ENCODE data around the gene RAB3GAP1. TPM values are rescaled to one million over a fixed set of nuclear protein-coding genes. Genes with fewer than 3 reads are reported as not detected.
"Not testable (repeated sequence)": the region's sequence is repeated elsewhere in the genome, so short reads cannot be mapped to it uniquely, and the experiment has no call there.

Gene RAB3GAP1
- total RNA-seq, 1 donor from 2014 or later: 50.1 TPM

GRCh38 chr2:135095591-135095990 is 43.5 kb downstream of the RAB3GAP1 start:
- intact Hi-C loops (cut with DNase I): no loop called here
- no peak for ATAC-seq

GRCh38 chr2:135096665-135097446 is 44.8 kb downstream of the RAB3GAP1 start:
- ATAC-seq (no peak), DNase-seq (ENCODE audit: missing footprints) (no peak)
- intact Hi-C loops (cut with DNase I): no loop called here

More at GRCh38 chr2:135095591-135095990, 43.5 kb downstream of the RAB3GAP1 start:
- DNase-seq (ENCODE audit: missing footprints): no peak

- DNase-seq (ENCODE audit: missing footprints) (no peak), ATAC-seq (no peak)
- intact Hi-C loops (cut with DNase I): no loop called here
Observed at GRCh38 chr2:135097532-135098231, 45.6 kb downstream of the RAB3GAP1 start.

- ATAC-seq (peak; percentile 26), DNase-seq (ENCODE audit: missing footprints) (no peak)
- intact Hi-C loops (cut with DNase I): no loop called here
Observed at GRCh38 chr2:135099802-135100483, 47.9 kb downstream of the RAB3GAP1 start.

- no peak for ATAC-seq
- DNase-seq (ENCODE audit: missing footprints): no peak
- intact Hi-C loops (cut with DNase I): no loop called here
Observed at GRCh38 chr2:135103843-135104242, 51.8 kb downstream of the RAB3GAP1 start.

GRCh38 chr2:135105513-135106316 is 53.6 kb downstream of the RAB3GAP1 start:
- ATAC-seq; intact Hi-C loops (cut with DNase I); DNase-seq (ENCODE audit: missing footprints): not testable (repeated sequence)

- ATAC-seq (no peak), DNase-seq (ENCODE audit: missing footprints) (no peak)
- intact Hi-C loops (cut with DNase I): no loop called here
Observed at GRCh38 chr2:135113322-135113721, 61.2 kb downstream of the RAB3GAP1 start.

GRCh38 chr2:135119582-135119981 is 67.5 kb downstream of the RAB3GAP1 start:
- intact Hi-C loops (cut with DNase I): no loop called here
- ATAC-seq: no peak
- DNase-seq (ENCODE audit: missing footprints): no peak

- DNase-seq (ENCODE audit: missing footprints): no peak
- intact Hi-C loops (cut with DNase I): no loop called here
- ATAC-seq: no peak
Observed at GRCh38 chr2:135121016-135121657, 69.0 kb downstream of the RAB3GAP1 start.

GRCh38 chr2:135121658-135122039 is 69.6 kb downstream of the RAB3GAP1 start:
- intact Hi-C loops (cut with DNase I); DNase-seq (ENCODE audit: missing footprints); ATAC-seq: not testable (repeated sequence)

GRCh38 chr2:135124924-135125886 is 73.1 kb downstream of the RAB3GAP1 start:
- intact Hi-C loops (cut with DNase I): no loop called here
- no peak for ATAC-seq
- no peak for DNase-seq (ENCODE audit: missing footprints)

- intact Hi-C loops (cut with DNase I): no loop called here
- DNase-seq (ENCODE audit: missing footprints) (no peak), ATAC-seq (no peak)
Observed at GRCh38 chr2:135125940-135126339, 73.8 kb downstream of the RAB3GAP1 start.

- intact Hi-C loops (cut with DNase I): no loop called here
- ATAC-seq (no peak), DNase-seq (ENCODE audit: missing footprints) (no peak)
Observed at GRCh38 chr2:135130751-135131150, 78.7 kb downstream of the RAB3GAP1 start.

GRCh38 chr2:135132314-135132713 is 80.2 kb downstream of the RAB3GAP1 start:
- DNase-seq (ENCODE audit: missing footprints): no peak
- no peak for ATAC-seq
- intact Hi-C loops (cut with DNase I): no loop called here

- DNase-seq (ENCODE audit: missing footprints): no peak
- intact Hi-C loops (cut with DNase I): no loop called here
- ATAC-seq: no peak
Observed at GRCh38 chr2:135140606-135141005, 88.5 kb downstream of the RAB3GAP1 start.

GRCh38 chr2:135142323-135142722 is 90.2 kb downstream of the RAB3GAP1 start:
- no peak for DNase-seq (ENCODE audit: missing footprints)
- ATAC-seq: no peak
- intact Hi-C loops (cut with DNase I): no loop called here

GRCh38 chr2:135144343-135144742 is 92.3 kb downstream of the RAB3GAP1 start:
- intact Hi-C loops (cut with DNase I): no loop called here
- ATAC-seq (no peak), DNase-seq (ENCODE audit: missing footprints) (no peak)
